HG02798 (cell line): ENCODE results near the gene ANKRD33B.

Source experiments
- ATAC-seq: cut with Tn5 transposase; IDR thresholded peaks from one replicate; pipeline ENCODE4 v1.9.1; 2021; ENCODE audit warnings: mild to moderate bottlenecking; ENCODE audit not compliant: unreplicated experiment, poor library complexity

The ANKRD33B gene

DNA sequence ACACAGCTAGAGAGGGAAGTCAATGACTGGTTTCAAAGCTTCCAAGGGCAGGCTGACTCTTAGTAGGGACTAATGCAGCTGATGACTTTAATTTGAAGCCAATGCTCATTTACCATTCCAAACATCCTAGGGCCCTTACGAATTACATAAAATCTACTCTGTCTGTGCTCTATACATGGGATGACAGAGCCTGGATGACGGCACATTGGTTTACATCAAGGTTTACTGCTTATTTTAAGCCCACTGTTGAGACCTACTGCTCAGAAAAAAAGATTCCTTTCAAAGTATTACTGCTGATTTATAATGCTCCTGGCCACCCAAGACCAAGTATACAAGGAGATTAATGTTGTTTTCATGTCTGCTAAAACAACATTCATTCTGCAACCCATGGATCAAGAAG, 123.0 kb downstream of the ANKRD33B start:
- ATAC-seq = no peak

DNA sequence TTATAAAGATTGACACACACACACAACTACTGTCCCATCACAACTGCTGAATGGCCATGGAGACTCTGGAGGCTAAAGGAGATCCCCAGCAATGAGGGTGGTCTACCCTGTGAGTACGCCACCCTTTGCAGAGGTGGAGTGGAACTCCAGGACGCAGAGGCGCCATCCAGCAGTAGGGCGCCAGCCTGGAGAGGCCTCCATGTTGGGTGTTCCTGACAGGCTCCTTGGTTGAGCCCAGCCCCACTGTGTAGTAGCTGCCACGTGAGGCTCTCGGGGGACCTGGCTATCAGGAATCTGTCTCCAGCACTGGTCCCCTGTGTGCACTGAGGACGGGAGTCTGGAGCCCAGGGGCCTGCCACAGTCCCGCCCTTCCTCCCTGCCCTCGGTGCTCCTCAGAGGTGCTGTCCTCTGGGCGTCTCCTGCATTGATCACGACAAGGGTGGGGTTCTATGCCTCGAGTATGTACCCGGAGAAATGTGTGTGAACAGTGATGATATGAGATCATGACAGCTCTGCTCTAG, 124.8 kb downstream of the ANKRD33B start:
- no peak for ATAC-seq

- peak; percentile 23 for ATAC-seq
These were observed 125.7 kb downstream of the ANKRD33B start for GRCh38 chr5:10689391-10690081.

- ATAC-seq = no peak
These were observed 126.9 kb downstream of the ANKRD33B start for GRCh38 chr5:10690460-10691440.

DNA sequence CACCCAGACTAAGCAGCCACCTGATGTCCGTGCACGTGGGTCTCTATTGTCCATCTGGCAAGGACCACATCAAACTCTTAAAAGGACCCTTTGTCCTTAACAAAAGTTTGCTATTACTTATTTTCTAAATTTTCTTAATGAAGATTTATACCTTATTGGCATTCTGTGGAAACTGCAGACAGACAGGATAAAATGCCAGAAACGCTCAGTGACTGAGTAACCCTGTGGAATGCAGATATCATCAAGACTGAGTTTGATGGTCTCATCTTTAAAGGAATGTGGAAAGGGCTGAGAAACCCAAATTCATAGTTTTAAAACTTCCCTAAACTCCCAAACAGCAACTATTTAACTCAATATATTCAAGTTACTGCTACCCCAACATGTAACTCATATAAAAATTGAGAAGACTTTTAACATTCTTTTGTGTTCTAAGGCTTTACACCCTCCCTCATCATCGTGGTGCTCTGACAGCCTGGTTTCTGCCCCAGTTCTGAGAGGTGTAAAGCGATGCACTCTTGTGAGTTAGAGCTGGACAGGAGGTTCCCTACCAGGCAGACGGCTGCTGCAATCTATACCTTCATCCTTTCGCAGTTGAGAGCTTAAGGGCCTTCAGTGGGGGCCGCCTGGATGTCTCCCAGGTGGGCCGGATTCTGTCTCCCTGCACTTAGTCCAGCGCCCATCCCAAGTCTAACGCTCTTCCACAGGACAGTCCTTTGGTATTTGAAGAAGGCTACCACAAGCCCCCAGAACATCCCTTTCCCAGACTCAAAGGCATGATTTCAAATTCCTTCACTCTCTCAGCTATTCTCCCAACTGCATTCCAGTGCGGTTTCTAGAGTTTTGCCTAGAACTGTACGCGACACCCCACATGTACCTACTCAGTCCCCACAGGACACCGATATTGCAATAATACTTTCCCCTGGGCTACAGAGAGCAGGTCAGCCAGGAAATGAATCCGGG, 128.2 kb downstream of the ANKRD33B start:
- no peak for ATAC-seq

- ATAC-seq = peak; percentile 31
These were observed 131.3 kb downstream of the ANKRD33B start for GRCh38 chr5:10695055-10695649.

DNA sequence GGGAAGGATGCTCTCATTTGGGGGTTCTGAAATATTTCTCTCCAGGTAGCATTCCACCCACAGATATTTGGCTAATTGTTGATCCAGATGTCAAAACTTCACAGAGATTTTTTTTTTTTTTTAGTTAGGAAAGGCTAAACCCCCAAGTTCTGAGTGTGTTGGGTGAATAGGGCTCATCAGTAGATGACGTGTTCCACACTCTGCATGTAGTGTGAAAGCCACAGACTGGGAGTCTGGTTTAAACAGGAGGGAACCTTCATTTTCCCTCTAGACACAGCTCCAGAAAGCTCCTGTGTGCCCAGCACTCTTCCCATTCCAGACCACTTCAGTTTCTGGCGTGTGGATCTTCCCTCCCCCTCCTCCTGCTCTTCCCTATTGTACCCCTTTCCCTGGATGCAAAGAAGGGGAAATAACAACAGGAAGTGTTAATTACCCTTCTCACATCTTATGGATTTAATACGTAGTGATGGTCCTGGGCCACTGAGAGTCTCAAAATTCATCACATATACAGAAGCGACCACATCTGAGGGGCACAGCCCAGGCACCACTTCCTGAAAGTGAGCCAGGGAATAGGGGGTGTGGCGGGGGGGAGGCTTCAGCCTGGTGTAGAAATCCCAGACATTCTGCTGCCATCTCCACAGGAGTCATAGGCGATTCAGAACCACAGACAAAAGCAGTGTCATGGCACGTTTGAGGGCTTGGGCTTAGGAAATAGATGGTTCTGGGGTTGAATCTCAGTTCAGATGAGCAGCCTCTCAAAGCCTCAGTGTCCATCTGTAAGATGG, 132.1 kb downstream of the ANKRD33B start:
- ATAC-seq = no peak

DNA sequence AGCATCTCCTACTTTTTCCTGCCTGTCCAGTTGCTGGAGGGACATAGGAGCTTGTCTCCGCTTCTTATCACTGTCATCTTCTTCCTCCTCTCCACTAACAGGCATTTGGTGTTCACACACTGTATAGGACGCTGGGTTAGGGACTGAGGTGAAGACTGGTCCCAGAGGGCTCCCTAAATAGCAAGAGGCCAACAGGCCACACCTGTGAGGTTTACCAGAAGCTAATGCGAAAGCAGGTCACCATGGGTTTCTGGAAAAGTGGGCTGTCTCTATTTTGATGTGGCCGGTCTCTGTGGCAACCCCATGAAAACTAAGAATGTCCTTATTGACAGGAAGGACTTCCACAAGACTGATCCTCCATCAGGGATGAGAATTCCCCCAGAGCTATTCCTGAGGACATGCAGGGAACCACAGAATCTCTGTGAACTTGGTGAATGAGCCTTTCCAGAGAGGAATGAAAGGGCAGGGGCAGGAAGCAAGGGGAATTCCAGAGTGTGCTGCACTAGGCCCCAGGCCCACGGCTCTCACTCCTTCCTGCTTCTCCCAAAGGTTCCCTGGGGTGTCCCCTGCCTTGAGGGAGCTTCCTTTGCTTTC, 135.5 kb downstream of the ANKRD33B start:
- ATAC-seq = peak; percentile 71

- peak; percentile 73 for ATAC-seq
These were observed 136.1 kb downstream of the ANKRD33B start for GRCh38 chr5:10699987-10700386.

GRCh38 chr5:10700516-10700915, 136.6 kb downstream of the ANKRD33B start:
- no peak for ATAC-seq

DNA sequence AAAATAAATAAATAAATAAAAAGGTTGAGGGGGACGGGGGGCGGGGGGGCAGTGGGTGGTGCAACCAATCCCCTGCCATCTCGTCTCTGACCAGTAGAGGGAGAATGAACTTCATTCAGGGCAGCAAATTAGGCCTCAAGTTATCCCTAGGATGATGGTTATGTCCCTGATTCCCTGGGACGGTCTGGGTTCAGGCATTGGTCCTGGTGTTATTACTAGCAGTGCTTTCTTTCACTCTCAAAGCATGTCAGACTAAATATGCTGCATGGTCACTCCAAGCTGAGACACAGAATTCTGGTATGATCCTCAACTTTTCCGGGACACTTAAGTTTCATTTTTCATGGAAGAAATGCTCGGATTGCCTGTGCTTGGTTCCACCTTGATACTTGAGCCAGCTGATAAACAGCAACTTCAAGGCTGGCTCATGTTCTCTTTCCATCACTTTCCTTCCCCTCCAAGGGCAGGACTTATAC, 137.7 kb downstream of the ANKRD33B start:
- ATAC-seq = no peak

- no peak for ATAC-seq
These were observed 138.3 kb downstream of the ANKRD33B start for GRCh38 chr5:10702040-10702629.

DNA sequence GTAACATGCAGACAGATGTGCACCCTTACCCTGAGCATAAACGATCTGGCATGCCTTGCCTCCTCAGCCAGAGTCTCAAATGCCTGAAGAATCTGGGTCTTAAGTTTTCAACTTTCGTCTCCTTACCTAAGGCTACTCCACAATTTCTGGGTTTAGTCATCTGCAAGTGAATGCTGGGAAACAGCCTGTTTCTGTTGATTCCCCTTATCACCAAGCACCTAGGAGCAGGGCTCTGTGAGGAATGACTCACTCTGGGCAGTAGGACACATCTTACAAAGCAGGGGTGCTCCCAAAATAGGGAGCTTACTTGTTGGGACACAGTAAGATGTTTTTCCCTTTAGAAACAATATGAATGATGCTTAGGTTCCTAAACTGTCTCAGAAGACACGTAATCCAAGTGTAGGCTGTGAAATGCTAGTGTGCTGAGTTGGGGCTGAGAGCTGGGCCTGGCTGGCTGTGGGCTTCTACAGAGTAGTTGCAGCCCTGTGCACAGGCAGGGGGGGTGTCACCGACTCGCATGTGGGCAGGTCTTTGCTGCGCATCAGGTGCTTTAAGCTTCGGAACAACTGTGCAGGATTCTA, 139.1 kb downstream of the ANKRD33B start:
- ATAC-seq = no peak

DNA sequence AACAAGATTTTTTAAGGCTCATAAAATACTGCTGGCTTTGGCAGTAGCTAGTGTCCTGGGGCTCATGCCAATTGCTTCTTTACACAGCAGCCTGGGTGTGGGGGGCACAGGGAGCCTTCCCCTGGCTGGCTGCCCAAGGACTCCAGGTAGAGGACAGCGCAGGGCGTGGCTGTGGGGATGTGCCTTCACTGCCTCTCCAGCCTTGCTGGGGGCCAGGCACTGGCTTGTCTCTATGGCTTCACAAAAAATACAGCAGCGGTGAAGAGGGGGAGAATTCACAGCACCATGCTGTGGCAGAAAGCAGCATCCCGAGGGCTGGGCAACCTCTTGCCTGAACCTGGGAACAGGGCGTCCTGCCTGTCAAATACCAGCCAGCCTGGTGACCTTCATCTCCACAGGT, 139.8 kb downstream of the ANKRD33B start:
- no peak for ATAC-seq

- no peak for ATAC-seq
These were observed 141.2 kb downstream of the ANKRD33B start for GRCh38 chr5:10704949-10705621.

- no peak for ATAC-seq
These were observed 141.9 kb downstream of the ANKRD33B start for GRCh38 chr5:10705747-10706146.

- ATAC-seq = no peak
These were observed 142.5 kb downstream of the ANKRD33B start for GRCh38 chr5:10706326-10706725.
